Measurements from ENCODE around the gene PAWR. TPM values are rescaled to one million over a fixed set of nuclear protein-coding genes. Genes with fewer than 3 reads are reported as not detected.

The PAWR gene
- total RNA-seq, 4 donors from 2014 or later: 86.7 to 174 (median 95.8) TPM

- no peak for TF ChIP-seq POLR2A (IDR thresholded peaks at IDR 0.05)
- TF ChIP-seq CTCF (IDR thresholded peaks at IDR 0.05): no peak
- Histone ChIP-seq H3K27me3 (no peaks in the 10 kb centered on the region), H3K4me3 (no peak overlapping the region), H3K4me1 (no peaks in the 10 kb centered on the region), H3K27ac (no peak overlapping the region), H3K36me3 (no peaks in the 10 kb centered on the region), H3K9me3 (no peaks in the 10 kb centered on the region)
- DNase-seq: no peak
These were observed 24.5 kb upstream of the PAWR start for GRCh38 chr12:79715308-79715707.

- no peaks in the 10 kb centered on the region for H3K27me3 ChIP-seq
- no peak overlapping the region for H3K27ac ChIP-seq
- no peak for TF ChIP-seq POLR2A (IDR thresholded peaks at IDR 0.05)
- TF ChIP-seq CTCF (IDR thresholded peaks at IDR 0.05): no peak
- H3K36me3 ChIP-seq: no peaks in the 10 kb centered on the region
- DNase-seq: no peak
- no peaks in the 10 kb centered on the region for H3K4me1 ChIP-seq
- H3K9me3 ChIP-seq: no peaks in the 10 kb centered on the region
- no peak overlapping the region for H3K4me3 ChIP-seq
These were observed 20.1 kb upstream of the PAWR start for GRCh38 chr12:79710707-79711483.

- no peaks in the 10 kb centered on the region for H3K36me3 ChIP-seq
- no peak overlapping the region for H3K4me3 ChIP-seq
- no peak overlapping the region for H3K27ac ChIP-seq
- no peaks in the 10 kb centered on the region for H3K9me3 ChIP-seq
- no peaks in the 10 kb centered on the region for H3K27me3 ChIP-seq
- no peak for DNase-seq
- TF ChIP-seq POLR2A (IDR thresholded peaks at IDR 0.05) (no peak), CTCF (IDR thresholded peaks at IDR 0.05) (no peak)
- no peaks in the 10 kb centered on the region for H3K4me1 ChIP-seq
These were observed 17.1 kb upstream of the PAWR start for GRCh38 chr12:79707830-79708229.

GRCh38 chr12:79706676-79707075 is 15.9 kb upstream of the PAWR start:
- DNase-seq: no peak
- TF ChIP-seq POLR2A (IDR thresholded peaks at IDR 0.05) (no peak), CTCF (IDR thresholded peaks at IDR 0.05) (no peak)
- no peaks in the 10 kb centered on the region for H3K4me1 ChIP-seq

GRCh38 chr12:79706156-79706555 is 15.4 kb upstream of the PAWR start:
- no peaks in the 10 kb centered on the region for H3K4me1 ChIP-seq
- H3K36me3 ChIP-seq: no peaks in the 10 kb centered on the region
- TF ChIP-seq CTCF (IDR thresholded peaks at IDR 0.05) (no peak), POLR2A (IDR thresholded peaks at IDR 0.05) (no peak)
- H3K27me3 ChIP-seq: no peaks in the 10 kb centered on the region
- no peaks in the 10 kb centered on the region for H3K9me3 ChIP-seq
- DNase-seq: no peak
- no peak overlapping the region for H3K4me3 ChIP-seq
- no peak overlapping the region for H3K27ac ChIP-seq

More at GRCh38 chr12:79706676-79707075, 15.9 kb upstream of the PAWR start:
- H3K36me3 ChIP-seq: no peaks in the 10 kb centered on the region
- H3K9me3 ChIP-seq: no peaks in the 10 kb centered on the region
- no peak overlapping the region for H3K27ac ChIP-seq
- no peaks in the 10 kb centered on the region for H3K27me3 ChIP-seq
- no peak overlapping the region for H3K4me3 ChIP-seq

Data from Peyer's patch (tissue), 4 donors.